GM18502 (cell line): ENCODE data around the gene TAF4.
"Not testable (repeated sequence)": the region's sequence is repeated elsewhere in the genome, so short reads cannot be mapped to it uniquely, and the experiment has no call there.

ENCODE experiments used
- ATAC-seq: cut with Tn5 transposase; IDR thresholded peaks from one replicate; pipeline ENCODE4 v1.9.1; 2021; ENCODE audit warnings: mild to moderate bottlenecking; ENCODE audit not compliant: unreplicated experiment, poor library complexity

The TAF4 gene

GRCh38 chr20:62065674-62066338, at the start of gene TAF4:
Gene TAF4, minus strand, starts transcription at chr20:62065881. Its CDS starts 71 bp downstream, at chr20:62065810.
- ATAC-seq, result peak; percentile 73

- no peak for ATAC-seq
Measured at GRCh38 chr20:62114894-62115293, 49.2 kb upstream of the TAF4 start.

GRCh38 chr20:62112368-62112767, 46.7 kb upstream of the TAF4 start:
- no peak for ATAC-seq

- no peak for ATAC-seq
Measured at GRCh38 chr20:62111148-62111547, 45.5 kb upstream of the TAF4 start.

GRCh38 chr20:62105592-62105991, 39.9 kb upstream of the TAF4 start:
- no peak for ATAC-seq

GRCh38 chr20:62104791-62105345, 39.2 kb upstream of the TAF4 start:
- ATAC-seq, result no peak

- no peak for ATAC-seq
Measured at GRCh38 chr20:62104234-62104789, 38.6 kb upstream of the TAF4 start.

- no peak for ATAC-seq
Measured at GRCh38 chr20:62103508-62104233, 38.0 kb upstream of the TAF4 start.

GRCh38 chr20:62101078-62101477, 35.4 kb upstream of the TAF4 start:
- ATAC-seq, result no peak

- ATAC-seq, result no peak
Measured at GRCh38 chr20:62097881-62098407, 32.3 kb upstream of the TAF4 start.

- no peak for ATAC-seq
Measured at GRCh38 chr20:62096421-62097380, 31.0 kb upstream of the TAF4 start.

GRCh38 chr20:62089393-62089792, 23.7 kb upstream of the TAF4 start:
- ATAC-seq, result no peak

- no peak for ATAC-seq
Measured at GRCh38 chr20:62088258-62089127, 22.8 kb upstream of the TAF4 start.

GRCh38 chr20:62087632-62088031, 22.0 kb upstream of the TAF4 start:
- ATAC-seq, result no peak

GRCh38 chr20:62087227-62087626, 21.5 kb upstream of the TAF4 start:
- no peak for ATAC-seq

- ATAC-seq, result no peak
Measured at GRCh38 chr20:62085206-62085605, 19.5 kb upstream of the TAF4 start.

GRCh38 chr20:62084224-62084623, 18.5 kb upstream of the TAF4 start:
- ATAC-seq, result not testable (repeated sequence)

- no peak for ATAC-seq
Measured at GRCh38 chr20:62083312-62083711, 17.6 kb upstream of the TAF4 start.
